ENCODE measurements around the gene SEC31B. TPM values are rescaled to one million over a fixed set of nuclear protein-coding genes. Genes with fewer than 3 reads are reported as not detected.

SEC31B gene
- total and polyA plus RNA-seq, 8 donors, result 8.8 to 27.6 (median 22.8) TPM

DNA sequence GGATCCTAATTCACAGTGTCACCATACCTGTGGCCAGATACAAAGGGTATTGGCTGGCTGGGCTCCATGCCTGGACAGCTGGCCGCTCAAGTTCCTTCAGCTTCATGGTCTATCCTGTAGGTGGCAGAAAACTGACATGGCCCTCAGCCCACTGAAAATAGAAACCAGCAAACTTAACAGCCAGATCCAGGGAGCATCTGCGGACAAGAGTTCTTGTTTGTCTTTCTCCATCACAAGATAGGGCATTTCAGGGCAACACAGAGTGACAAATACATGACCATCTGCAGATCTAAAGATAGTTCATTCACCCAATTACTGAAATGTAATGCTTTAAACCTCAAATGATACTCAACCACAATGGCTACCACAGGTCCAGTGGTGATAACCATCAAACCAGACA is 2.8 kb downstream of the SEC31B start:
- Histone ChIP-seq H3K4me3 (no peak overlapping the region), H3K27ac (no peak overlapping the region), H3K9me3 (no peaks in the 10 kb centered on the region), H3K4me1 (peaks cover 9 to 17% of the 10 kb centered on the region in 2 donors), H3K36me3 (peaks cover 0 to 31% of the 10 kb centered on the region in 2 donors), H3K27me3 (peaks cover 0 to 13% of the 10 kb centered on the region in 2 donors)
- TF ChIP-seq CTCF (IDR thresholded peaks at IDR 0.05), result no peak
- intact Hi-C loops (cut with DNase I), result loop anchor here in 1 of 2 donors (10.0 kb wide), 1 partner anchor 182 kb away; the partner anchor contains the start of gene PKD2L1
- DNase-seq (no peak), ATAC-seq (no peak)

DNA sequence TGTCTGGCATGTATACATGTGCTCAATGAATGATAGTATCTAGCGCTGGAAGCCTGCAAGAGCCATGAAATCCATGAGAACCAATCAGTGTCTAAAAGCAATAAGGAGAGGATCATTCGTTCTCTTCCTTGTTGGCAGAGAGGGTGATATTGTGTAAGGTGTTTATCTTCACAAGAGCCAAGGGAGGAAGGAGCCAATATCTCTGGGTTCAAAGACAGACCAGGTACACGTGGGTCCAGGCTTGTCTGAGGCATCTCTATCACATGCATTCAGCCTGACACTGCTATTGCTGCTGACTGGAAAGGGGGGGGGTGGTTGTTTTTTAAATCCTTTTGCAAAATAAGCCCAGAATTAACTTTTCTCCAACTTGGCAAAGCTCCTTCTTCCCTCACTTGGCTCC is 4.0 kb downstream of the SEC31B start:
- H3K27ac ChIP-seq, result no peak overlapping the region
- peaks cover 0 to 13% of the 10 kb centered on the region in 2 donors for H3K27me3 ChIP-seq
- ATAC-seq, result no peak
- H3K4me3 ChIP-seq, result no peak overlapping the region
- no peak for TF ChIP-seq CTCF (IDR thresholded peaks at IDR 0.05)
- H3K4me1 ChIP-seq, result peaks cover 9 to 27% of the 10 kb centered on the region in 2 donors
- DNase-seq, result no peak
- H3K36me3 ChIP-seq, result peaks cover 0 to 31% of the 10 kb centered on the region in 2 donors
- H3K9me3 ChIP-seq, result no peaks in the 10 kb centered on the region
- intact Hi-C loops (cut with DNase I), result loop anchor here in 1 of 2 donors (10.0 kb wide), 1 partner anchor 181 kb away; the partner anchor contains the start of gene PKD2L1

GRCh38 chr10:100510533-100511308 is 8.9 kb downstream of the SEC31B start:
- DNase-seq (no peak), ATAC-seq (no peak)

GRCh38 chr10:100509241-100509840 is 10.3 kb downstream of the SEC31B start:
- Histone ChIP-seq H3K27me3 (no peaks in the 10 kb centered on the region), H3K36me3 (peaks cover 0 to 34% of the 10 kb centered on the region in 2 donors), H3K27ac (no peak overlapping the region), H3K4me3 (no peak overlapping the region), H3K9me3 (no peaks in the 10 kb centered on the region), H3K4me1 (peaks cover 0 to 28% of the 10 kb centered on the region in 2 donors)
- TF ChIP-seq CTCF (IDR thresholded peaks at IDR 0.05), result no peak
- DNase-seq (no peak), ATAC-seq (no peak)
- intact Hi-C loops (cut with DNase I), result no loop called here

More at GRCh38 chr10:100510533-100511308, 8.9 kb downstream of the SEC31B start:
- Histone ChIP-seq H3K9me3 (no peaks in the 10 kb centered on the region), H3K27ac (peak overlapping the region in 1 of 2 donors; percentile 7), H3K36me3 (peaks cover 0 to 40% of the 10 kb centered on the region in 2 donors), H3K27me3 (no peaks in the 10 kb centered on the region), H3K4me1 (peaks cover 0 to 28% of the 10 kb centered on the region in 2 donors), H3K4me3 (no peak overlapping the region)
- TF ChIP-seq CTCF (IDR thresholded peaks at IDR 0.05), result no peak
- intact Hi-C loops (cut with DNase I), result loop anchor here in 1 of 2 donors (10.0 kb wide), 1 partner anchor 176 kb away; the partner anchor contains the start of gene PKD2L1

DNA sequence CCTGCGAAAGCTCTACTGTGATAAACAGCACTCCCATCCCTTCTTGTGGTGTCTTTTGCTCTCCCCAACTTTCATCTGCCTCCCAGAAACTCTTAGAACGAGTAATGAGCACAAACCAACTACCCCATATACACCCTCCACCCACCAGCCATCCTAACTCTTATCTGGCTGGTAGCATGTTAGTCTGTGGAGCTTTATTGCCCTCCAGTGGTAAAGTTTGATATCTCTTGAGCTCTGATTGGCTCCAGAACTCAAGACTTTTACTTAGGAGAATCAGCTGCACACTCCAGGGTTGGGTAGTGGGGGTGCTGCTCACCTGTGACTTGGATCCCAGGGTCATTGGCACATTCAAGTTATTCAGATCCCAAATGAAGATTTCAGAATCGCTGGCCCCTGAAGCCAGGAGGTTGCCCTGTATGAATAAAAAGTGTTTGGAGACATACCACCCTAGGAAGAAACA is 10.9 kb downstream of the SEC31B start:
- intact Hi-C loops (cut with DNase I), result no loop called here
- peaks cover 0 to 28% of the 10 kb centered on the region in 2 donors for H3K4me1 ChIP-seq
- H3K4me3 ChIP-seq, result no peak overlapping the region
- peak; percentile 11 to 25 for TF ChIP-seq CTCF (IDR thresholded peaks at IDR 0.05)
- peak; percentile 68 for ATAC-seq
- H3K36me3 ChIP-seq, result peaks cover 0 to 34% of the 10 kb centered on the region in 2 donors
- H3K27me3 ChIP-seq, result no peaks in the 10 kb centered on the region
- no peaks in the 10 kb centered on the region for H3K9me3 ChIP-seq
- no peak overlapping the region for H3K27ac ChIP-seq
- DNase-seq, result no peak
